HepG2 (cell line): ENCODE results near the gene SEZ6. TPM values are rescaled to one million over a fixed set of nuclear protein-coding genes. Genes with fewer than 3 reads are reported as not detected.

ENCODE experiments used
- ARNT2 ChIP-seq: sonication (generic); formaldehyde crosslinking; IDR thresholded peaks from 2 replicates; pipeline ENCODE4 v1.8.0; 2022; ENCODE audit warnings: mild to moderate bottlenecking, low read depth, missing genetic modification reagents, moderate library complexity
- EEA1 ChIP-seq: sonication (generic); formaldehyde crosslinking; IDR thresholded peaks from 2 replicates; pipeline ENCODE4 v1.5.1; 2020; ENCODE audit warnings: mild to moderate bottlenecking, missing genetic modification reagents, borderline replicate concordance
- HDAC6 ChIP-seq: fragments of 200-600 bp; sonication (generic); IDR thresholded peaks from 2 replicates; pipeline ENCODE4 v1.7.0; 2017; ENCODE audit warnings: mild to moderate bottlenecking, antibody characterized with exemption, low read length, low read depth
- HNF4G ChIP-seq, 2 experiments: sonication (generic) in 1 of 2; formaldehyde crosslinking in 1 of 2; IDR thresholded peaks; 2 replicates each; pipeline versions ENCODE4 v1.4.0 to v1.6.1; 2011 to 2020; ENCODE audit warnings: borderline replicate concordance in 2 of 2, low read depth in 2 of 2, mild to moderate bottlenecking in 2 of 2, low read length in 1 of 2, missing genetic modification reagents in 1 of 2, moderate library complexity in 1 of 2
- MYC ChIP-seq: sonication (generic); formaldehyde crosslinking; IDR thresholded peaks from 2 replicates; pipeline ENCODE4 v1.9.0; 2021; ENCODE audit warnings: missing genetic modification reagents, borderline replicate concordance
- PAWR ChIP-seq: sonication (generic); formaldehyde crosslinking; IDR thresholded peaks from 2 replicates; pipeline ENCODE4 v1.4.0; 2020; ENCODE audit warnings: missing genetic modification reagents, mild to moderate bottlenecking, borderline replicate concordance
- SP140L ChIP-seq: sonication (generic); formaldehyde crosslinking; IDR thresholded peaks from 2 replicates; pipeline ENCODE4 v1.4.0; 2020; ENCODE audit warnings: missing genetic modification reagents, borderline replicate concordance
- SRSF1 ChIP-seq: fragments of 200-400 bp; formaldehyde crosslinking; optimal IDR thresholded peaks from 2 replicates; pipeline ENCODE3; 2017; ENCODE audit warnings: mild to moderate bottlenecking, low read depth, low read length, moderate library complexity
- TBX2 ChIP-seq: sonication (generic); formaldehyde crosslinking; IDR thresholded peaks from 2 replicates; pipeline ENCODE4 v1.5.0; 2020; ENCODE audit warnings: missing genetic modification reagents, mild to moderate bottlenecking, borderline replicate concordance
- ZFP90 ChIP-seq: sonication (generic); formaldehyde crosslinking; IDR thresholded peaks from 2 replicates; pipeline ENCODE4 v1.8.0; 2022; ENCODE audit warnings: missing genetic modification reagents, mild to moderate bottlenecking, inconsistent platforms, borderline replicate concordance
- ZNF724P ChIP-seq: sonication (generic); formaldehyde crosslinking; IDR thresholded peaks from 2 replicates; pipeline ENCODE4 v1.8.0; 2022; ENCODE audit warnings: missing genetic modification reagents, borderline replicate concordance
- ZNF839 ChIP-seq: sonication (generic); formaldehyde crosslinking; IDR thresholded peaks from 2 replicates; pipeline ENCODE4 v1.4.0; 2020; ENCODE audit warnings: missing genetic modification reagents, mild to moderate bottlenecking, borderline replicate concordance
- polyA plus RNA-seq, 8 experiments: library from polyadenylated mRNA; depleted of rRNA in 3 of 8; stranded (reverse) in 7 of 8; unstranded in 1 of 8; fragments of >200 nt; fragmentation: Illumina TruSeq in 4 of 8; extraction: Trizol in 4 of 8; gene quantifications; 2 replicates each; pipeline versions ENCODE4 v1.2.1 to v1.2.3, GENCODE V29; 2011 to 2016; ENCODE audit warnings: low read depth in 4 of 8, missing spikeins in 1 of 8, mixed read lengths in 1 of 8; ENCODE audit not compliant: insufficient read depth in 1 of 8
- total RNA-seq, 5 experiments: library from RNA; depleted of rRNA; stranded (reverse); fragments of >200 nt; fragmentation: Illumina TruSeq; extraction: Trizol; gene quantifications; 2 replicates each; pipeline ENCODE4 v1.2.3, GENCODE V29; 2016; ENCODE audit warnings: low read depth in 1 of 5
- TF ChIP-seq, protein P1 (sequence below): sonication (generic); formaldehyde crosslinking; IDR thresholded peaks from 2 replicates; pipeline ENCODE4 v1.5.0; 2020; ENCODE audit warnings: missing genetic modification reagents
- TF ChIP-seq, protein P2 (sequence below): sonication (generic); formaldehyde crosslinking; IDR thresholded peaks from 2 replicates; pipeline ENCODE4 v1.5.1; 2020; ENCODE audit warnings: missing genetic modification reagents, mild to moderate bottlenecking, borderline replicate concordance
- TF ChIP-seq, protein P3 (sequence below): sonication (generic); formaldehyde crosslinking; IDR thresholded peaks from 2 replicates; pipeline ENCODE4 v1.9.0; 2021; ENCODE audit warnings: missing genetic modification reagents, borderline replicate concordance
- TF ChIP-seq, protein P4 (sequence below): sonication (generic); formaldehyde crosslinking; IDR thresholded peaks from 2 replicates; pipeline ENCODE4 v1.5.0; 2020; ENCODE audit warnings: mild to moderate bottlenecking, missing genetic modification reagents, borderline replicate concordance
- TF ChIP-seq, protein P5 (sequence below): sonication (generic); formaldehyde crosslinking; IDR thresholded peaks from 2 replicates; pipeline ENCODE4 v1.4.0; 2020; ENCODE audit warnings: mild to moderate bottlenecking, missing genetic modification reagents

SEZ6 gene
- total and polyA plus RNA-seq, 2 of the 13 experiments (the other 11 are each of a cell fraction or from before 2014, with no cell fraction given) = not detected

DNA sequence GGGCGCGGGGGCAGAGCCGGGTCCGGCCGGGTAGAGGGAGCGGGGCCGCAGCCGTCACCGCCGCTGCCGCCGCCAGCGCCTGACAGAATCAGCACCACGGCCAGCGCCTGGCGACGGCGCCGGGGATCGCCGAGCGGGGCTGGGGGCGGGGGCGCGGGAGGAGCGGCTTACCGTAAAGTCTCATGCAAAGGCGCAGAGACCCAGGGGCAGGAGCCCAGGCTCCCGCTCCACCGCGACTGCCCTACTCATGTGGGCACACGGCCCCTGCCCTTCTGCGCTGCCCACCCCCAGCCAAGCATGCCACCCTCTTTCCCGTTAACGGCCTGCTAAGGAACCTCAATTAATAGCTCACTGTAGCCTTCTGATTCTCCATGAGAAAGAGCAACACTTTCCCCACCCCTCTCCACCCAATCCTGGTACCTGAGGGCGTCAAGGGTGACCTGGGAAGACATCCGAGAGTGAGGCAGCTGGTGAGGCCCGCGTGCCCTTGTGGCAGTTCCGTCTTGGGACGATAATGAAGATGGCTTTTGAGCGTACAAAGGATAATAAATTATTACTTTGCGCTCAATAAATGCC lies at the start of gene SEZ6 (continued):
- TF ChIP-seq EEA1 (CRISPR knock-in tag) (peak; percentile 95; the same call in 1 of the 2 replicates), HNF4G (IDR thresholded peaks at IDR 0.05; ENCODE audit: borderline replicate concordance, low read depth, low read length) (no peak), HNF4G (CRISPR knock-in tag; IDR thresholded peaks at IDR 0.05; ENCODE audit: borderline replicate concordance, low read depth) (peak; percentile 63; the same call in 1 of the 2 replicates), HDAC6 (no peak), SP140L (CRISPR knock-in tag) (peak; percentile 41; the same call in 1 of the 2 replicates), ARNT2 (CRISPR knock-in tag) (peak; percentile 99), SRSF1 (no peak), PAWR (CRISPR knock-in tag) (no peak), TBX2 (CRISPR knock-in tag) (peak; percentile 83), ZNF724P (peak; percentile 95; the same call in 1 of the 2 replicates), ZFP90 (CRISPR knock-in tag) (peak; percentile 78; the same call in 1 of the 2 replicates), ZNF839 (CRISPR knock-in tag) (no peak), MYC (CRISPR knock-in tag) (peak; percentile 60; the same call in 1 of the 2 replicates)
- TF ChIP-seq, protein P1, sequence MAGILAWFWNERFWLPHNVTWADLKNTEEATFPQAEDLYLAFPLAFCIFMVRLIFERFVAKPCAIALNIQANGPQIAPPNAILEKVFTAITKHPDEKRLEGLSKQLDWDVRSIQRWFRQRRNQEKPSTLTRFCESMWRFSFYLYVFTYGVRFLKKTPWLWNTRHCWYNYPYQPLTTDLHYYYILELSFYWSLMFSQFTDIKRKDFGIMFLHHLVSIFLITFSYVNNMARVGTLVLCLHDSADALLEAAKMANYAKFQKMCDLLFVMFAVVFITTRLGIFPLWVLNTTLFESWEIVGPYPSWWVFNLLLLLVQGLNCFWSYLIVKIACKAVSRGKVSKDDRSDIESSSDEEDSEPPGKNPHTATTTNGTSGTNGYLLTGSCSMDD (CRISPR knock-in tag) = no peak
- TF ChIP-seq, protein P2, sequence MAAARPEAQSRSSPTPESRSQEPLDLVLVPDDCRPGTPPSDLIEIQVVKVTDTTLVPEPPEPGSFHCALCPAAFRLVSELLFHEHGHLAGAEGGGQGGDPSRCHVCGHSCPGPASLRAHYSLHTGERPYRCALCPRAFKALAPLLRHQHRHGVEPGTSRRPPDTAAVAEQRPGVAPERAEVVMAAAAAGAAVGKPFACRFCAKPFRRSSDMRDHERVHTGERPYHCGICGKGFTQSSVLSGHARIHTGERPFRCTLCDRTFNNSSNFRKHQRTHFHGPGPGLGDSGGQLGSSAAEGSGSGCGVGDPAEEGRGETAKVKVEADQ (CRISPR knock-in tag) = peak; percentile 61; the same call in 1 of the 2 replicates
- TF ChIP-seq, protein P3, sequence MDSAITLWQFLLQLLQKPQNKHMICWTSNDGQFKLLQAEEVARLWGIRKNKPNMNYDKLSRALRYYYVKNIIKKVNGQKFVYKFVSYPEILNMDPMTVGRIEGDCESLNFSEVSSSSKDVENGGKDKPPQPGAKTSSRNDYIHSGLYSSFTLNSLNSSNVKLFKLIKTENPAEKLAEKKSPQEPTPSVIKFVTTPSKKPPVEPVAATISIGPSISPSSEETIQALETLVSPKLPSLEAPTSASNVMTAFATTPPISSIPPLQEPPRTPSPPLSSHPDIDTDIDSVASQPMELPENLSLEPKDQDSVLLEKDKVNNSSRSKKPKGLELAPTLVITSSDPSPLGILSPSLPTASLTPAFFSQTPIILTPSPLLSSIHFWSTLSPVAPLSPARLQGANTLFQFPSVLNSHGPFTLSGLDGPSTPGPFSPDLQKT (CRISPR knock-in tag) = peak; percentile 53; the same call in 1 of the 2 replicates
- TF ChIP-seq, protein P4, sequence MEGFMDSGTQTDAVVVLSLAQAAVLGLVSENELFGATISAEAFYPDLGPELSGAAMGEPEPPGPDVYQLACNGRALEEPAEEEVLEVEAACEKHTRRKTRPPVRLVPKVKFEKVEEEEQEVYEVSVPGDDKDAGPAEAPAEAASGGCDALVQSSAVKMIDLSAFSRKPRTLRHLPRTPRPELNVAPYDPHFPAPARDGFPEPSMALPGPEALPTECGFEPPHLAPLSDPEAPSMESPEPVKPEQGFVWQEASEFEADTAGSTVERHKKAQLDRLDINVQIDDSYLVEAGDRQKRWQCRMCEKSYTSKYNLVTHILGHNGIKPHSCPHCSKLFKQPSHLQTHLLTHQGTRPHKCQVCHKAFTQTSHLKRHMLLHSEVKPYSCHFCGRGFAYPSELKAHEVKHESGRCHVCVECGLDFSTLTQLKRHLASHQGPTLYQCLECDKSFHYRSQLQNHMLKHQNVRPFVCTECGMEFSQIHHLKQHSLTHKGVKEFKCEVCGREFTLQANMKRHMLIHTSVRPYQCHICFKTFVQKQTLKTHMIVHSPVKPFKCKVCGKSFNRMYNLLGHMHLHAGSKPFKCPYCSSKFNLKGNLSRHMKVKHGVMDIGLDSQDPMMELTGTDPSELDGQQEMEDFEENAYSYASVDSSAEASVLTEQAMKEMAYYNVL (CRISPR knock-in tag) = 0 out of 2 replicates have a peak, but pooled peaks have one; percentile 45
- TF ChIP-seq, protein P5, sequence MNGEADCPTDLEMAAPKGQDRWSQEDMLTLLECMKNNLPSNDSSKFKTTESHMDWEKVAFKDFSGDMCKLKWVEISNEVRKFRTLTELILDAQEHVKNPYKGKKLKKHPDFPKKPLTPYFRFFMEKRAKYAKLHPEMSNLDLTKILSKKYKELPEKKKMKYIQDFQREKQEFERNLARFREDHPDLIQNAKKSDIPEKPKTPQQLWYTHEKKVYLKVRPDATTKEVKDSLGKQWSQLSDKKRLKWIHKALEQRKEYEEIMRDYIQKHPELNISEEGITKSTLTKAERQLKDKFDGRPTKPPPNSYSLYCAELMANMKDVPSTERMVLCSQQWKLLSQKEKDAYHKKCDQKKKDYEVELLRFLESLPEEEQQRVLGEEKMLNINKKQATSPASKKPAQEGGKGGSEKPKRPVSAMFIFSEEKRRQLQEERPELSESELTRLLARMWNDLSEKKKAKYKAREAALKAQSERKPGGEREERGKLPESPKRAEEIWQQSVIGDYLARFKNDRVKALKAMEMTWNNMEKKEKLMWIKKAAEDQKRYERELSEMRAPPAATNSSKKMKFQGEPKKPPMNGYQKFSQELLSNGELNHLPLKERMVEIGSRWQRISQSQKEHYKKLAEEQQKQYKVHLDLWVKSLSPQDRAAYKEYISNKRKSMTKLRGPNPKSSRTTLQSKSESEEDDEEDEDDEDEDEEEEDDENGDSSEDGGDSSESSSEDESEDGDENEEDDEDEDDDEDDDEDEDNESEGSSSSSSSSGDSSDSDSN (CRISPR knock-in tag) = no peak
